Measurements from ENCODE around the gene HPGDS. TPM values are rescaled to one million over a fixed set of nuclear protein-coding genes. Genes with fewer than 3 reads are reported as not detected.

HPGDS gene
- total and polyA plus RNA-seq, 8 donors = 2.8 to 6.7 (median 4.6) TPM

GRCh38 chr4:94372228-94372978 is 29.8 kb upstream of the HPGDS start:
- H3K27ac ChIP-seq = no peak overlapping the region
- H3K4me1 ChIP-seq = no peaks in the 10 kb centered on the region
- no peak for TF ChIP-seq CTCF (IDR thresholded peaks at IDR 0.05)
- H3K9me3 ChIP-seq = no peaks in the 10 kb centered on the region
- intact Hi-C loops (cut with DNase I) = no loop called here
- no peak for DNase-seq
- no peak overlapping the region for H3K4me3 ChIP-seq
- no peaks in the 10 kb centered on the region for H3K27me3 ChIP-seq
- ATAC-seq = no peak
- no peaks in the 10 kb centered on the region for H3K36me3 ChIP-seq

- no peak overlapping the region for H3K4me3 ChIP-seq
- no peak overlapping the region for H3K27ac ChIP-seq
- peaks cover 0 to 3% of the 10 kb centered on the region in 2 donors for H3K9me3 ChIP-seq
- no peak for DNase-seq
- no peaks in the 10 kb centered on the region for H3K27me3 ChIP-seq
- intact Hi-C loops (cut with DNase I) = no loop called here
- no peak for TF ChIP-seq CTCF (IDR thresholded peaks at IDR 0.05)
- no peaks in the 10 kb centered on the region for H3K4me1 ChIP-seq
- H3K36me3 ChIP-seq = no peaks in the 10 kb centered on the region
- ATAC-seq = no peak
Measured at GRCh38 chr4:94371290-94371689, 28.7 kb upstream of the HPGDS start.

- H3K27me3 ChIP-seq = no peaks in the 10 kb centered on the region
- no peaks in the 10 kb centered on the region for H3K36me3 ChIP-seq
- no peak for TF ChIP-seq CTCF (IDR thresholded peaks at IDR 0.05)
- ATAC-seq (no peak), DNase-seq (no peak)
- no peaks in the 10 kb centered on the region for H3K4me1 ChIP-seq
- no peak overlapping the region for H3K27ac ChIP-seq
- intact Hi-C loops (cut with DNase I) = no loop called here
- H3K9me3 ChIP-seq = peaks cover 0 to 5% of the 10 kb centered on the region in 2 donors
- H3K4me3 ChIP-seq = no peak overlapping the region
Measured at GRCh38 chr4:94370533-94371254, 28.1 kb upstream of the HPGDS start.

DNA sequence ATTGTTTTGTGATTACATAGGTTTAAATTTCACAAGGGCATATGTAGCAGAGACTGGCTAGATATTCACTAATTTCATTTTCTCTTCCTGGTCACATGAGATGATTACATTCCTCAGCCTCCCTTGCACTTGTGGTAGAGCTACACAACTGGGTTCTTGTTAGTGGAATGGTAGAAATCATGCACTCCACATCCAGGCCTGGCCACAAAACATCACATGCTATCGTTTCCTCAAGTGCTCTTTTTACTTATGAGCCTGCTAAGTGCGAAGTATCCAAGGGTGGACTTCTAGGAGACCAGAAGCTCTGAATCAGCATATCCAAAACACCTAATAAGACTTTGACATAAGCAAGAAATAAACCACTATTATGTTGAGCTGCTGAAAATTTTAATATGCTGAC is 26.4 kb upstream of the HPGDS start:
- intact Hi-C loops (cut with DNase I) = no loop called here
- H3K9me3 ChIP-seq = peaks cover 0 to 5% of the 10 kb centered on the region in 2 donors
- H3K27ac ChIP-seq = no peak overlapping the region
- ATAC-seq (no peak), DNase-seq (no peak)
- H3K4me1 ChIP-seq = no peaks in the 10 kb centered on the region
- H3K27me3 ChIP-seq = no peaks in the 10 kb centered on the region
- no peak for TF ChIP-seq CTCF (IDR thresholded peaks at IDR 0.05)
- H3K4me3 ChIP-seq = no peak overlapping the region
- no peaks in the 10 kb centered on the region for H3K36me3 ChIP-seq

DNA sequence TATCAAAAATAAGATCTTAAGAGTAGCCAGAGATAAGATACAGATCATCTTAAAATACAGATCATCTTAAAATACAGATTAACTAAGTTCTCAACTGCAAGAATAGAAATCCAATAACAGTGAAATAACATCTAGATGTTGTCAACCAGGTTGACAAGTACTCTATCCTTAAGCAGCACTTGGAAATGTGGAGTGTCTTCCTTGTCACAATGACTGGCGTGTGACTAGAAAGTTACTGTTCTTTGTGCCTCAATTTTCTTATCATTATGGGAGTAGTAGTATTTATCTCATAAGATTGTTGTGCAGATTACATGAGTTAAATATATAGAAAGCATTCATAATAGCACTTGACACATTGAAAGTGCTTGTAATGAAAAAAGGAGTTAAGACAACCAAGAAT is 25.8 kb upstream of the HPGDS start:
- Histone ChIP-seq H3K9me3 (peaks cover 0 to 5% of the 10 kb centered on the region in 2 donors), H3K27me3 (no peaks in the 10 kb centered on the region), H3K4me1 (no peaks in the 10 kb centered on the region), H3K36me3 (no peaks in the 10 kb centered on the region), H3K27ac (no peak overlapping the region), H3K4me3 (no peak overlapping the region)
- TF ChIP-seq CTCF (IDR thresholded peaks at IDR 0.05) = no peak
- no peak for DNase-seq
- ATAC-seq = no peak
- intact Hi-C loops (cut with DNase I) = no loop called here

Data from left lung (tissue), 10 donors.